Occipital lobe (tissue), 2 donors: Measurements from ENCODE around the gene P3H1. TPM values are rescaled to one million over a fixed set of nuclear protein-coding genes. Genes with fewer than 3 reads are reported as not detected.
A peak's percentile ranks its signal among the peaks of the same experiment; 100 is the strongest.
"Not testable (repeated sequence)": the region's sequence is repeated elsewhere in the genome, so short reads cannot be mapped to it uniquely, and the experiment has no call there.

Source experiments
- DNase-seq: peaks from one replicate; lab custom pipeline; 2025; lab: John Stamatoyannopoulos, UW
- total RNA-seq: library from RNA; depleted of rRNA; stranded (reverse); fragments of >200 nt; gene quantifications from one replicate; pipeline ENCODE4 v1.2.3, GENCODE V29; 2014

P3H1 gene
- total RNA-seq = 10.9 TPM

DNA sequence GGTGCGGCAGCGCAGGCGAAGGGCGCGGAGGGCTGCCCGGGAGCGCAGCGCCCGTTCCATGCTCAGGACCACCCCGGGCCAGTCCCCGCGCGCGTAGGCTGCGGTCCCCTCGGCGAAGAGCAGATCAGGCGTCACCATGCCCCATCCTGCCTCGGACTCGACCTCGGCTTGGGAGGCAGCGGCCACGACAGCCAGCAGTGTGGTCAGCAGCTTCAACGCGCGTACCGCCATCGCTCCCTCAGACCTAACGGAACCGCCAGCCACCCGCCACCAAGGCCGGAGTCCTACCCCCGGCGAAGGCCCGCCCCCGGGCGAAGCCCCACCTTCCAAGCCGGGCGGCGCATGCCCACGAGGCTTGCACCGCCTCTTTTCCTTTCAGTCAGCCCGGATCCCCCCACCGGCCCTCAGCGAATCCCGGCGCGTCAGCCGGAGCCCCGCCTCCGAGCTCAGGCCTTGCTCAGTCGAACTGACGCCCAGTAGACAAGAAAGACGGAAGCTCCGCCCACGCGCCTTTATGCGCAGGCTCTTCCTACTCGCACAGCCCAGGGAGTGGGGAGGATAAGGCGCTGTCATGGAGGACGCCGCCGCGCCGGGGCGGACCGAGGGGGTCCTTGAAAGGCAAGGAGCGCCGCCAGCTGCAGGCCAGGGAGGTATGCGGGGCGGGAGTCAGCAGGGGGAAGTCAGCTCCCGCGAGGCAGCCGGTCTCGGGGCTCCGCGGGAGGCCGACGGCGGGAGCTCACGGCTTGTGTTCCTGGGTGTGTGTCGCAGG is at the start of gene P3H1, which contains the start of gene C1orf50:
TSS of gene P3H1 (minus strand) at position 288 of the 769 bp plus-strand sequence. CDS start at position 231, 57 bp downstream.
TSS of gene C1orf50 (plus strand) at position 509 of the 769 bp plus-strand sequence. CDS start at position 572, 63 bp downstream.
- DNase-seq = peak; percentile 100

- DNase-seq = no peak
Measured at GRCh38 chr1:42815941-42816584, 49.2 kb upstream of the P3H1 start.

- DNase-seq = not testable (repeated sequence)
Measured at GRCh38 chr1:42814815-42815214, 48.0 kb upstream of the P3H1 start.

GRCh38 chr1:42807056-42807668 is 40.3 kb upstream of the P3H1 start:
- no peak for DNase-seq

DNA sequence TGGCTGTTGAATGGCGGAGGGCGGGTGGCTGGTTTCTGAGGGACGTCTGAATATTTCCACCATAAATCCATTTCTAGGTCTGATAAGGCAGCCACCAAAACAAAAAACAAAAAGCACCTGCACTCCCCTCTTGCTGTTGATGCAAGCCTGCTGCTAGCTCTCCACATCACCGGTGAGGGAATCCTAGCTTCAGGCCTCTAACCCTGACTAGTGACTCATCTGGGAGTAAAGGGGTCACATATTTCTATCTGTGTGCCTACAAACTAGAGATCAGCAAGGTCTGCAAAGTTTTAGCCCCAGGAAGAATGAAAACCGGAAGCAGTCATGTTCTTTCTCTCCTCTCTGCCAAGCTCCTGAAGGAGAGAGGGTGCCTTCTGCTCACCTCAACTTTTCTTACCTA is 39.8 kb upstream of the P3H1 start:
- DNase-seq = no peak

GRCh38 chr1:42806171-42806570 is 39.3 kb upstream of the P3H1 start:
- no peak for DNase-seq

DNA sequence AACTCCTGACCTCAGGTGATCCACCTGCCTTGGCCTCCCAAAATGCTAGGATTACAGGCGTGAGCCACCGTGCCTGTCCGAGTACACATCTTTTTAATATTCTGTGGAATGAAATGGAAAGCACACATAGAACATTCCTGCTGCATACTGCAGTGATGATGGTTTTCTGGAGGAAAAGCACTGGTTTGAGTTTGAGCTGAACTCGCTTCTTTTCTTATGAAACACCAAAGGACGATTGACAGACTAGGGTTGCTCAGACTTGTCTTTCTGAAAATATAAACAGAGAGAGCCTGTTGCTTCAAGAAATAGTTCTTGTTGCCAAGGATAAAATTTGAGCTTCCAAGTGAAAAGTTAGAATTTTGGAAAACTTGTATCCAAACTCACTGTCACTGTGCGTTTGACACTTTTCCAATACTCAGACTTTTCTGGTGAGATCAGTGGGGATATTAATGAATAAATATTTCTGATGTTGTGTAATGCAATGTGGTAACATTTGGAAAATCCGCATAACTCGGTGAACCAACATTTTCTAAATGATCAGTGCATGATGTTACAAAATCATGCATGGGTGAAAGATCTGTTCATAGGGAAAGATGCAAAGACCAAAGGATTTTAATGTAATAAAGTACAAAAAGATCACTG is 35.1 kb upstream of the P3H1 start:
- DNase-seq = no peak

GRCh38 chr1:42797979-42798378 is 31.2 kb upstream of the P3H1 start:
- no peak for DNase-seq

- DNase-seq = no peak
Measured at GRCh38 chr1:42797414-42797813, 30.6 kb upstream of the P3H1 start.

- no peak for DNase-seq
Measured at GRCh38 chr1:42793824-42794223, 27.0 kb upstream of the P3H1 start.

DNA sequence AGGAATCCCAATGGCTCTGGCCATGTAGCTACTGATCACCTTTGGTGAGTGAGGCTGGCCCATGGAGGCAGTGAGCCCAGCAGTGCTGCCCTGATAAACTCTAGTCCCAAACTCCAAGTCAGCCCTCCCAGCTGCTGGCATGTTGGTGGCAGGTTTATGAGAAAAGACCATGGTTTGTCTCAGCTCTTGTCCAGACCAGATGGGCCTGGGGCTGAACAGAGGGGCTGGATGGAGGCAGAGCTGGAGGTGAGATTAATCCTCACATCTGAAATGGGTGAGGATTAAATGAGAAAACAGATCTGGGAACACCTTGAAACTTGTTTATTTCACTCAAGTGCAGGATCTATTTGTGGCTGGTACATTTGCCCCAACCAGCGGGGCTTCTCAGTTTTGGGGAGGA is 21.2 kb upstream of the P3H1 start:
- no peak for DNase-seq

DNA sequence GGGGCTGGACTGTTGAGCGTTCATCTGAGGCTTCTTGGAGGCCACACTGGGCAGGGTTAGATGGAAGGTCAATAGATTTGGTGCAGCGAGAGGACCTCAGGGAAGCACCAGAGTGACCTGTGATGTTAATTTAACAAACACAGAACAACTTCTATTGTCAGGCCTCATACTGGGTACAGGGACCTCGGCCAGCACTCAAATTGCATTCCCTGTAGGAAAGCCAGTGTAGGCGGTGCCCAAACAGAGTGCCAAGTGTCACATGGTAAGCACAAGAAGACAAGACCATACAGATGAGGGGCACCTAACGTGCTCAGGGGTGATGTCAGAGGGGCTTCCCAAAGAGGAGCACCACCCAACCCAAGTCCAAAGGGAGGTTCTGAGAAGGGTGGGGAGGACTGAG is 19.3 kb upstream of the P3H1 start:
- DNase-seq = no peak

GRCh38 chr1:42784946-42785693 is 18.3 kb upstream of the P3H1 start, which contains the start of gene TMEM269:
TMEM269 (plus strand) TSS chr1:42784991; CDS start chr1:42789894, 4,903 bp downstream.
- DNase-seq = peak; percentile 46

- DNase-seq = no peak
Measured at GRCh38 chr1:42784547-42784945, 17.7 kb upstream of the P3H1 start.

GRCh38 chr1:42783092-42783491 is 16.3 kb upstream of the P3H1 start:
- DNase-seq = no peak

DNA sequence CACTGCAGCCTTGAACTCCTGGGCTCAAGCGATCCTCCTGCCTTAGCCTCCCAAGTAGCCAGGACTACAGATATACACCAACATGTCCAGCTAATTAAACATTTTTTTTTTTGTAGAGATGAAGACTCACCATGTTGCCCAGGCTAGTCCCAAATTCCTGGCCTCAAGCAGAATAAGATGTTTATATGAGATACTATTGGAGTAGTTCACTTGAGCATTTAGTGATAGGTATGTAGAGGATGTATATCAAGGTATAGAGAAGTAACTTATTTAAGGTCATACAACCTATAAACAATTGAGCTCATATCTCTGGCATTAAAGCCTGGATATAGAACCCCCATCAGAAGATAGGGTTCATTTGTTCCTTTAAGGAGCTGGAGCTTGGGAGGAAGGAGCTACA is 13.3 kb upstream of the P3H1 start:
- DNase-seq = no peak

- DNase-seq = no peak
Measured at GRCh38 chr1:42779725-42780124, 12.9 kb upstream of the P3H1 start.

- no peak for DNase-seq
Measured at GRCh38 chr1:42777852-42778251, 11.0 kb upstream of the P3H1 start.

- DNase-seq = no peak
Measured at GRCh38 chr1:42776502-42776901, 9.7 kb upstream of the P3H1 start.

GRCh38 chr1:42774928-42775526 is 8.2 kb upstream of the P3H1 start:
- DNase-seq = peak; percentile 38

DNA sequence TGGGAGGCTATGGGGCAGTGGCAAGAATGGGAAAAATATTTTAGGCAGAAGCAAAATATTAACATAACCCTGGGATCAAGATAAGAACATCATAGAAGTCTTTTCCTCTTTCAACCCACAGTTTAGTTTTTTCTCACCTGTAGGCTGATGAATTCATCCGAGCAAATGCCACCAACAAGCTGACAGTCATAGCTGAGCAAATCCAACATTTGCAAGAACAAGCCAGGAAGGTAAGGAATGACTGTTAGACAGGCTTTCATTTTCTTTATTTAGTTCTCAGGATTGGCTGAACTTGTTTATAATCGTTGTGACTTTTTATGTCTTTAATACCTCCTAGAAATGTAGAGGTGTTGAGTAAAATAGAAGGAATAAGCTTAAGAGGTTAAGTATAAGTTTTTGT is 6.6 kb upstream of the P3H1 start:
- DNase-seq = no peak
